Epithelial cell of proximal tubule (primary cell): ENCODE measurements around the gene NBAS. TPM values are rescaled to one million over a fixed set of nuclear protein-coding genes. Genes with fewer than 3 reads are reported as not detected.
"Not testable (repeated sequence)": the region's sequence is repeated elsewhere in the genome, so short reads cannot be mapped to it uniquely, and the experiment has no call there.

Experiments used
- DNase-seq: peaks from one replicate; pipeline ENCODE4 v3.0.0-alpha.2; 2011; ENCODE audit warnings: low read depth
- H3K4me3 ChIP-seq: 2 replicates; pipeline ENCODE4 v1.5.1; 2011; ENCODE audit warnings: low read depth, mild to moderate bottlenecking, low read length
- total RNA-seq: library from RNA; depleted of rRNA; stranded (reverse); fragments of >200 nt; gene quantifications from 2 replicates; pipeline ENCODE4 v1.2.3, GENCODE V29; 2015
- TF ChIP-seq, protein P1 (sequence below): conservative IDR thresholded peaks from 2 replicates; pipeline ENCODE4 v1.5.1; 2012; ENCODE audit warnings: low read depth, mild to moderate bottlenecking, low read length

NBAS gene
- total RNA-seq, 1 donor from 2014 or later, result 48.4 TPM

DNA sequence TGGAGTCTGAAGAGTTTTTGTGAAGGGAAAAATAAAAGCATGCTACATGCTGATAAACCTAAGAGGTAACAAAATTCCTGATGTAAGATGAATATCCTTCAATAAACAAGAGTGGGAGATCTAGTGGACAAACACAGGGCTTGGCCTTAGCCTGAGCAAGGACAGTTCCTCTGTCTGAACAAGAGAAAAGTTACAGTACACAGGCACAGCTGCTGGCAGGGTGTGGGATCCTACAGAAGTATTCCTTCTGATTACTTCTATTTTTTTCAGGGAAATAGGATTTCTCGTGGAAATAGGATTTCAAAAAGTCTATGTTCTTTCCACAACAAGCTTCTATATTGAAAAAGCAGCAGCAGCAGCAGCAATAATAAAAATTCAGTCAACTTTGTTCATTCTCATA is 54.1 kb downstream of the NBAS start:
- DNase-seq, result no peak
- TF ChIP-seq, protein P1, sequence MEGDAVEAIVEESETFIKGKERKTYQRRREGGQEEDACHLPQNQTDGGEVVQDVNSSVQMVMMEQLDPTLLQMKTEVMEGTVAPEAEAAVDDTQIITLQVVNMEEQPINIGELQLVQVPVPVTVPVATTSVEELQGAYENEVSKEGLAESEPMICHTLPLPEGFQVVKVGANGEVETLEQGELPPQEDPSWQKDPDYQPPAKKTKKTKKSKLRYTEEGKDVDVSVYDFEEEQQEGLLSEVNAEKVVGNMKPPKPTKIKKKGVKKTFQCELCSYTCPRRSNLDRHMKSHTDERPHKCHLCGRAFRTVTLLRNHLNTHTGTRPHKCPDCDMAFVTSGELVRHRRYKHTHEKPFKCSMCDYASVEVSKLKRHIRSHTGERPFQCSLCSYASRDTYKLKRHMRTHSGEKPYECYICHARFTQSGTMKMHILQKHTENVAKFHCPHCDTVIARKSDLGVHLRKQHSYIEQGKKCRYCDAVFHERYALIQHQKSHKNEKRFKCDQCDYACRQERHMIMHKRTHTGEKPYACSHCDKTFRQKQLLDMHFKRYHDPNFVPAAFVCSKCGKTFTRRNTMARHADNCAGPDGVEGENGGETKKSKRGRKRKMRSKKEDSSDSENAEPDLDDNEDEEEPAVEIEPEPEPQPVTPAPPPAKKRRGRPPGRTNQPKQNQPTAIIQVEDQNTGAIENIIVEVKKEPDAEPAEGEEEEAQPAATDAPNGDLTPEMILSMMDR, result no peak
- H3K4me3 ChIP-seq, result no peak overlapping the region

DNA sequence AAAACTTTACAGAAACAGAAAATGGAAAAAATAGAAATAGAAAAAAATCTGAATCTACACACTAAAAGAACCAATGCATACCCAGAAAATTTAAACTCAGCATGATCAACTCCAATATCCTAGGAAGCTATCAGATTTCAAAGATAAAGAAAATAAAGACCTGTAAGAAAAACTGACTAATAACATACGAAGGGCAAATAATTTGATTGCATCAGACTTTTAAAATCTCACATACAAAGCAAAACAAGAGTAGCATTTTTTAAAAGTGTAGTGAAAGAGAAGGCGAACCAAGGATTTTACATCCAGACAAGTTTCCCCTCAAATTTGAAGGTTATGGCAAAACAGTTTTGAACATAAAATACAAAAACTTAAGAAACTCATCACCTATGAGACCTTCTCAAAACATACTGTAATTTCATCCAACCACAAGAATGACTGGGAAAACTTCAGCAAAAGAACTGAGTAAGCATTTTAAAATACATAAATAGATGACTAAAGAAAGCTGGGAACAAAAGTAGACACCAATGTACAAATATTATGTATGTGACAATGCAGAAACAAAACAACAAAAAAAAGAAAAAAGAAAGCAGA is 54.8 kb downstream of the NBAS start:
- H3K4me3 ChIP-seq, result no peak overlapping the region
- no peak for DNase-seq
- TF ChIP-seq, protein P1, result no peak

GRCh38 chr2:15504882-15505663 is 56.1 kb downstream of the NBAS start:
- DNase-seq, result no peak
- TF ChIP-seq, protein P1, result no peak

DNA sequence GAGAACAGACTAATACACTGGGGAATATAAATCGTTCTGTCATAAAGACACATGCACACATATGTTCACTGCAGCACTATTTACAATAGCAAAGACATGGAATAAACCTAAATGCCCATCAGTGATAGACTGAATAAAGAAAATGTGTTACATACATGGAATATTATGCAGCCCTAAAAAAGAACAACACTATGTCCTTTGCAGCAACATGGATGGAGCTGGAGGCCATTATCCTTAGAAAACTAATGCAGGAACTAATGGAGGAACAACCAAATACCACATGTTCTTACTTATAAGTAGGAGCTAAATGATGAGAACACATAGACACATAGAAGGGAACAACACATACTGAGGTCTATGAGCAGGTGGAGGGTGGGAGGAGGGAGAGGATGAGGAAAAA is 61.9 kb downstream of the NBAS start:
- DNase-seq, H3K4me3 ChIP-seq: not testable (repeated sequence)

More at GRCh38 chr2:15504882-15505663, 56.1 kb downstream of the NBAS start:
- H3K4me3 ChIP-seq, result no peak overlapping the region

DNA sequence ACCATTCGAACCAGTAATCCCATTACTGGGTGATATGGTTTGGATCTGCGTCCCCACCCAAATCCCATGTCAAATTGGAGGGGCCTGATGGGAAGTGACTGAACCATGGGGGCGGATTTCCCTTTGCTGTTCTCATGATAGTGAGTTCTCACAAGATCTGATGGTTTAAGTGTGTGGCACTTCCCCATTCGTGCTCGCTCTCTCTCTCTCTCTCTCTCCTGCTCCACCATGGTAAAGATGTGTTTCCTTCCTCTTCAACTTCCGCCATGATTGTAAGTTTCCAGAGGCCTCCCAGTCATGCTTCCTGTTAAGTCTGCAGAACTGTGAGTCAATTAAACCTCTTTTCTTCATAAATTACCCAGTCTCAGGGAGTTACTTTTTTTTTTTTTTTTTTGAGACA is 62.6 kb downstream of the NBAS start:
- TF ChIP-seq, protein P1, result no peak
- DNase-seq, result no peak
- no peak overlapping the region for H3K4me3 ChIP-seq

DNA sequence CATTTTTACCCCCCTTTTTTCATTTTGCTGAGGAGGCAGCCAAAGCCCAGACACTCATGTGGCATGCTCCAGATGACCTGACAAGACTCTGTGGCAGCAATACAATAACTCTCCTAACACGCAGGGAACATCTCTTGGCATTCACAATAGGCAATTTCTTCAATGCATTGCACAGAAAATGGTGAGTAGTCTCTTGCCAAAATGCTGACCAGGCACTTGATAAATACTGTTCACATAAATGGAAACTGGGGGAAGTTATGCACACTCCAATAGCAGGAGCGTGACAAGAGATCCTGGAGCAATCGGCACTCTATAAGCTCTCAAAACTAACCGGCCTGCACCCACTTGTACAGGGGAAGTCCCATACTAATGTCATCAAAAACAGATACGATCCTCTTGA is 66.3 kb downstream of the NBAS start:
- TF ChIP-seq, protein P1, result no peak
- H3K4me3 ChIP-seq, result no peak overlapping the region
- no peak for DNase-seq

GRCh38 chr2:15492773-15493325 is 68.3 kb downstream of the NBAS start:
- no peak for DNase-seq
- H3K4me3 ChIP-seq, result no peak overlapping the region
- TF ChIP-seq, protein P1, result no peak
